ENCODE measurements around the gene RASL10A.
"Not testable (repeated sequence)": the region's sequence is repeated elsewhere in the genome, so short reads cannot be mapped to it uniquely, and the experiment has no call there.

RASL10A gene, protein sequence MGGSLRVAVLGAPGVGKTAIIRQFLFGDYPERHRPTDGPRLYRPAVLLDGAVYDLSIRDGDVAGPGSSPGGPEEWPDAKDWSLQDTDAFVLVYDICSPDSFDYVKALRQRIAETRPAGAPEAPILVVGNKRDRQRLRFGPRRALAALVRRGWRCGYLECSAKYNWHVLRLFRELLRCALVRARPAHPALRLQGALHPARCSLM

DNA sequence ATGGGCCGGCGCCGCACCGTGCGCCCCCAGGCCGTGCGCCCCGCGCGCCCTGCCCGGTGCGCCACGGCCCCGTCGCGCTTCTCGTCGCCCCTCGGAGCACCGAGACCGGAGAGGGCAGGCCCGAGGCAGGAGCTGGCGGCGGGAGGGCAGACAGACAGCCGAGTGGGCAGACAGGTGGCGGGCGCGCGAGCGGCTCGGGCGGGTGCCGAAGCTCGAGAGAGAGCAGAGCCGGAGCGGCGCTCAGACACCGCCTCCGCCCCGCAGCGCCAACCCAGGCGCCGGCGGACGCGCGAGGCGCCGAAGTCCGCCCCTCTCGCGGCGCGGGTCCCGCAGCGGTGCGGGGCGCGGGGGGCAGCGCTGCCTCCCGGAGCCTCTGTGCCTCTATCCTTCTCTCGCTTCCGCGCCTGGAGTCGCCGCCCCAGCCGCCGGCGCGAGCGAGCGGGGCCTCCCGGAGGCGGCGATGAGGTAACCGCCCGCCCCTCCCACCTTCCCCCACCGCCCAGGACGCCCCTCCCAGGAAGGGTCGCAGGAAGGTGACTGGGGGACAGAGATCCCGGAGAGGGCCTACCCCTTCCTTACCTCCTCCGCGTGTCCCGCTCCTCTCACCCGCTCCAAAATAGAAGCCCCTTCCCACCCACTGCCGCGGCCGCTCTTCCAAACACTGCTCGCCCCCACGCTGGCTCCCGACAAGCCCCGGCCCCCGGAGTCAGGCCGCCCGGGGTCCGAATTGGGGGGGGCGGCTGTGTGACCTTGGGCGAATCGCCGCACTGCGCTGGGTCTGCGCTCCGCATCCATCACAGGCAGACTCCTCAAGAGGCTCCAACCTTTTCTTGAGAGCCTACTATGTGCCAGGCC, at the start of gene RASL10A:
RASL10A (minus strand) TSS at position 412 of the 855 bp plus-strand sequence. CDS start 451 bp downstream, outside the sequence.
- DNase-seq: no peak

DNA sequence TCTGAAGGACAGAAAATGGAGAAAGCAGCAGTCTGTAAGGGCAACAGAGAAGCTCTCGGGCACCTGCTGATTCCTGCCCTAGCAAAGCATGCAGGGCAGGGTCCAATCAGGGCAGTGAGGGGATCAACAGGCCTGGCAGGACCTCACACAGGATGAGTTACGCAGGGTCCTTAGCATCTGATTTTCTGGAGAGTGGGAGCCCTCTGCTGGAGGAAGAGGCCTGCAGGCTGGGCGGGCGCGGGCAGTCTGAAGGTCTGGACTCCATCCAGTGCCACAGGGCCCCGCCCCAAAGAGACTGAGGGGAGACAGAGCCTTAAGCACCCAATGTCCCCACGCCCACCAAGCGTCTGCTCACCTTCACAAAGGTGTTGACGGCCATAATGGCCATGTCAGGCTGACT, 44.0 kb upstream of the RASL10A start:
- DNase-seq: no peak

DNA sequence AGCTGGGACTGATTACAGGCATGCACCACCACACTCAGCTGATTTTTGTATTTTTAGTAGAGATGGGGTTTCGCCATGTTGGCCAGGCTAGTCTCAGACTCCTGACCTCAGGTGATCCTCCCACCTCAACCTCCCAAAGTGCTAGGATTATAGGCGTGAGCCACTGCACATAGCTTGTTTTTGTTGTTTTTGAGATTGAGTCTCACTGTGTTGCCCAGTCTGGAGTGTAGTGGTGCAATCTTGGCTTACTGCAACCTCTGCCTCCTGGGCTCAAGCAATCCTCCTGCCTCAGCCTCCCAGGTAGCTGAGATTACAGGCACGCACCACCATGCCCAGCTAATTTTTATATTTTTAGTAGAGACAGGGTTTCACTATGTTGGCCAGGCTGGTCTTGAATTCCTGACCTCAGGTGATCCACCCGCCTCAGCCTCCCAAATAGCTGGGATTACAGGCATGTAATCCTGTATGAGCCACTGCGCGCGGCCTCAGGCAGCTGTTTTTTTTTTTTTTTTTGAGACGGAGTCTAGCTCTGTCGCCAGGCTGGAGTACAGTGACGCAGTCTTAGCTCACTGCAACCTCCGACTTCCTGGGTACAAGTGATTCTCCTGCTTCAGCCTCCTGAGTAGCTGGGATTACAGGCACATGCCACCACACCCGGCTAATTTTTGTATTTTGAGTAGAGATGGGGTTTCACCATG, 41.8 kb upstream of the RASL10A start:
- DNase-seq: not testable (repeated sequence)

DNA sequence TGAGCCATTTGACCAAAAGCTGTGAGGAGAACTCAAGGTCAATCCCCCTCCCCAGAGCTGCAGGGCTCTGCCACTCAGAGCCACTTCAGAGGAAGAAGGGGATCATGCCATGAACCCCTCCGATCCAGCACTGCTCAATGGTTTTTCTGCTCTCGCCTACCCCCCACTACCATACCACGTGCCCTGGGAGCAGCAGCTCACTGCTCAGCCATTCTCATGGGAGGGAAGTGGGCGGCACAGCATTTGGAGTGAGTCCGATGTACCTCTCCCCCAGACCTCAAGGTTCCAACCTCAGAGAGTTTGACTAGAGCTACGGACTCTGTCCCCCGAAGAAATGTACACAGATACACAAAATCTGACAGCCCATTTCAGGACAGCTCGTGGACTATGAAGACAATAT, 38.4 kb upstream of the RASL10A start:
- DNase-seq: no peak

DNA sequence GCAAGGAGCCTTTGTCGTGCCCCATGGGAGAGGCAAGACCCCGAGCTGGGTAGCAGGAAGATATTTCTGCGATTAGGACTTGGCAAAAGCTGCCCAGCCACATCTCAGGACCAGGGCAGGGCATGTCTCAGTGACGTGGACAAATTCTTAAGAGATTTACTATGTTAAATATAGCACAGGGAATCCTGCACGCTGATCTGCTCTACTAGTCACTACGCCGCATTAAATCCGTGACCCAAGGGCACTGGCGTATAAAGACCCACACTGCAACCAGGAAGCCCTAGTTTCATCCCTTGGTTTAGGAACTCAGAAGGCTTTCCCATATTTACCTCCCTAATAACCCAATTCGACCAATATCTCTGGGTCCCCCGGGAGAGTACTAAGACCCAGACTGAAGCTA, 37.8 kb upstream of the RASL10A start:
- no peak for DNase-seq

DNA sequence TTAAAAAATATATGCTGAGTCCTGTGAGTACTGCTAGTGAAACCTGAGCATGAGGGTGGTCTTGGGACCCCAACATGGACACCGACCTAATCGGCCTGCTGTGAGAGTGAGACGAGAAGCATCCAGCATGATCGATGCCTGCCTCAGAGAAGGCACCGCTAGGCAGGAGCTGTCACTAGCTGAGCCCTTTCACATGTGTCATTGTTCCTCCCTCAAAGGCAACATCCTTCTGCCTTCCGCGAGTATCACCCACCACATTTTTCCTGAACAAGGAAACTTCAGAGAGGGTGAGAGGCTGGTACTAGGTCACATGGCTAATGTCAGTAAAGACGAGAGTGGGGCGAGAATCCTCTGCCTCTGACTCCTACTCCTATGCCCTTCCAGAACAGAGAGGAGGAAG, 37.3 kb upstream of the RASL10A start:
- no peak for DNase-seq

DNA sequence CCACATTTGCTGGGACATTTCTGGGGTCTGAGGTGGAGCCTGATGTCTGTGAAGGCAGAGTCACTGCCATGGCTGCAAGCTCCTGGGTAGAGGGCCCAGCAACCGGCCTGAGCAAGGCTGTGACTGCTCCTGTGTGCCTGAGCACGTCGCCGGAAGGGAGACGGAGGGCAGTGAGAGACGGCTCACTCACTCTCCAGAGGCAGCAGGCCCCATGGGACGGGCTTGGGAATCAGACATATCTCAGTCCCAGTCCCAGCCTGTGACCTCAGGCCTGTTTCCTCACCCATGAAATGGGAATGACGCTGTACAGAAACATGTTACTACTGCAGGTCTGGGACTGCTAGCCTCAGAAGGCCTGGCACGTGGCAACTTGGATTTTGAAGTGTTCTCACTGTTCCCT, 36.4 kb upstream of the RASL10A start:
- no peak for DNase-seq

DNA sequence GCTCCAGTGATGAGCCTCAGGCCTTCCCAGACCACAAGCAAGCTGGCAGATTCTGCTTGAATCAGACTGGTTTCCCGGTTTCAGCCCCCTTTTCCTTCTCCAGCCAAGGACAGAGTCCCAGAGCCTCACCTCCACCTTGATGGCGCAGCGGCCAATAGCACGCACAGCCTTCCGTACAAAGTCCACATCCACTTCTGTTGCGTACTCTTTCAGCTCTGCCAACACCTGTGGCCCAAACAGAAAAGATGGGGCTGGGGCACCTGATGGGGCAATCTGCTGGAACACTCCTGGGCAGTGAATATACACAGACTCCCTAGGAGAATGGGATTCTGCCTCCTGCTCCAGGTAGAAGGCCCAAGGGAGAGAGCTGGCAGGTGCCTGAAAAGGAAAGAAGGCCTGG, 35.5 kb upstream of the RASL10A start:
- DNase-seq: no peak

DNA sequence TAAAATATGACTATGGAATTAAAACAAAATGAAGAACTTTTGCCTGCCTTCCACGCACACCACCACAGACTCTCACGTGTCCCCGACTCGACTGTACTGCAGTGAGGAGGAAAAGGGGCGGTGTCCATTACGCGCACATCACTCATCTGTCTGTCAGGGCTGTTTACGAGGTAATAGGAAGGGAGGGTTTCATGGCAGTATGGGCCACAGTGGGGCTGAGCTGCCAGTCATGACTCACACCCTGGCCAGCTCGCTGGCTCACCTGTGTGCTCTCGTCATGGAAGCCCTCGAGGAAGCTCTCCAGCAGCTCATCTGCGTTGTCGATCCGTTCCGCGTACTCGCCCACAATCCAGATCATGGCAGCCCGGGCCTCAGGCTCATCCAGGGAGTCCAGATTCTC, 33.5 kb upstream of the RASL10A start:
- DNase-seq: no peak

DNA sequence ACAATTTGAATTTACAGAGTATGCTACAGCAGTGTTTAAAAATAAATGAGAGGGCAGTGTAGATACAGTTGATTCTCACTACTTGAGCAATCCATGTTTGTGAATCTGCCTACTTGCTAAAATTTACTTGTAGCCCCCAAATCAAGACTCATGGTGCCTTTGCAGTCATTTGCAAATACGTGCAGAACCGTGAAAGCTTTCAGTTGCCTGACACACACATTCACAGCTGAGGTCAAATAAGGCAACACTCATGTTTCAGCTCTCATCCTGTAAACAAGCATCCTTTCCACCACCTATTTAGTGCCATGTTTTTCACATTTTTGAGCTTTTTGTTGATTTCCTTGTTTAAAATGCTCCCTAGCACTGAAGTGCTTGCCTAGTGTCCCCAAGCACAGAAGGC, 32.5 kb upstream of the RASL10A start:
- no peak for DNase-seq

DNA sequence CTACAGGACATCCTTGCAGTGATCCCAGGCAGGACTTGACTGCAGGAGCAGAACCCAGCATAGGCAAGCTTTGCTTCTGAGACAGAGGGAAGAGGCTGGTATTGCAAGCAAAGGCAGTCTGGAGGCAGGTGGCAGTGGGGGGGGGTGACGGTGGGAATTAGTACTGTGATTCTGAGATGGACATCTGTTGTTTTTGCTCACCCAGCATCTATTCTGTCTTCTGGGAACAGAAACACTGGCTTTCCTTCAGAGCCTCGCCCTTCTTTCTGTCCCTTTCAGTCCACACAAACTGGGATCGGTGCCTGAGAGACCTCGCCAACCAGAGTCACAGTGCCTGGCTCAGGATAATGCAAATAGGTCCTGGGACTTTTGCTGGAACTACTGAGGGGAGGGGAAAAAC, 31.2 kb upstream of the RASL10A start:
- DNase-seq: no peak

DNA sequence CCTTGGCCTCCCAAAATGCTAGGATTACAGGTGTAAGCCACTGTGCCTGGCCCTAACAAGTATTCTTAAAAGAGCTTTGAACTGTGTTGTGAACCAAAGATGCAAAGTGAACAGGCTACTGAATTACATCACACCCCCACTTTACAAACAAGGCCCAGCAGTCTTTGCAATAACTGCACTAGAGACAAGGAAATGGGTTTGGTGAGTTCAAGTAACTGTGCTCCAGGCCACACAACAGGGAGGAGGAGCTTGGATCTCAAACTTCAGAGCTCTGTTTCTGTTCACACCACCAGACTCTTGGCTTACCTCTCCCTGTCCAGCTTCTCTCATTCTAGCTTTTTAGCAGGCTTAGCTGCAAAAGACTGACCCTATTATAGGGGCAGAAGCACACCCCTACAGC, 30.4 kb upstream of the RASL10A start:
- DNase-seq: no peak

DNA sequence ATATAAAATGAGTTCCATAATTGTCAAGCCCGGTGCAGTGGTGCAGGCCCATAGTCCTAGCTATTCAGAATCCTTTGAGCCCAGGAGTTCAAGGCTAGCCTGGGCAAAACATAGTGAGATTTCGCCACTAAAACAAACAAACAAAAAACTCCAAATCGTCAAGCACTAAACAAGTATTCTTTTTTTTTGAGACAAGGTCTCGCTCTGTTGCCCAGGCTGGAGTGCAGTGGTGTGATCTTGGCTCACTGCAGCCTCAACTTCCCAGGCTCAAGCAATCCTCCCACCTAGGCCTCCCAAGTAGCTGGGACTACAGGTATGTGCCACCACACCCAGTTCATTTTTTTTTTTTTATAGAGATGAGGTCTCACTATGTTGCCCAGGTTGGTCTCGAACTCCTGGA, 29.4 kb upstream of the RASL10A start:
- DNase-seq: not testable (repeated sequence)

DNA sequence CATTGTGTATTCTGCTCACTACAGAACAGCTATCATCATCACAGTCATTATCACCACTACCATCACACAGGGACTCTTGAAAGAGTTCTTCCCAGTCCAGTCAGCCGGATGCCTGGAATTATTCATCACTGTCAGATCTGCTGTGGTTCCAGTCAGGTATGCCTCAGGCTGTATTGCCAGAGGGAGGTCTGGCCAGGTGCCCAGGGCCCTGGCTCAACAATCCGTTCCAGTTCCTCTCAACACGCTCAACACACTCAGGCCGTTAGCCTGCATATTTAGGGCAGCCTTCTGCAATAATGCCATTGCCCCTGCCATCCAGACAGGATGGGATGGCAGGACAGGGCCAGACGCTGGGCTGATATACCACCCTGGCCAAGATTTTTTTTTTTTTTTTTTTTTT, 28.6 kb upstream of the RASL10A start:
- no peak for DNase-seq

DNA sequence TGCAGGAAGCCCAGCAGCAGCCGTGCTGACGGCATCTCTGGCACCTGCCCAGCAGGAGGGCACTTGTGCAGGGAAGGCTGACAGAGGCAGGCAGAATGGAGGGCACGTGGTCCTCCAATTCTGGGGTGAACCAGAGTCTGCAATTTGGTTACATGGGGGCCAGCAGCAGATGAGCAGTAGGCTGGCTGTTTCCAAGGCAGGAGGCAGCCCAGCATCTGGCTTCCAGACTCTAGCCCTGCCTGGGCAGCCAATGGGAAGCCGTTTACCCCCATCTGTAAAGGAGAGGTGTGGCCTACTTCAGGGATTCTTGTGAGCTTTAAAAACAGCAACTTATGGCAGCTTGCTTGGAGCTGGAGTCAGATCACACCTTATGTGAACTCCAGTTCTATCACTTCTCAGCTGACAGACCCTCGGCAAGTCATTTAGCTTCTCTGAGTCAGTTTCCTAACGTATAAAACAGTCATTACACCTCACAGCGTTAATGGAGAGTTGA, 27.9 kb upstream of the RASL10A start:
- DNase-seq: no peak

DNA sequence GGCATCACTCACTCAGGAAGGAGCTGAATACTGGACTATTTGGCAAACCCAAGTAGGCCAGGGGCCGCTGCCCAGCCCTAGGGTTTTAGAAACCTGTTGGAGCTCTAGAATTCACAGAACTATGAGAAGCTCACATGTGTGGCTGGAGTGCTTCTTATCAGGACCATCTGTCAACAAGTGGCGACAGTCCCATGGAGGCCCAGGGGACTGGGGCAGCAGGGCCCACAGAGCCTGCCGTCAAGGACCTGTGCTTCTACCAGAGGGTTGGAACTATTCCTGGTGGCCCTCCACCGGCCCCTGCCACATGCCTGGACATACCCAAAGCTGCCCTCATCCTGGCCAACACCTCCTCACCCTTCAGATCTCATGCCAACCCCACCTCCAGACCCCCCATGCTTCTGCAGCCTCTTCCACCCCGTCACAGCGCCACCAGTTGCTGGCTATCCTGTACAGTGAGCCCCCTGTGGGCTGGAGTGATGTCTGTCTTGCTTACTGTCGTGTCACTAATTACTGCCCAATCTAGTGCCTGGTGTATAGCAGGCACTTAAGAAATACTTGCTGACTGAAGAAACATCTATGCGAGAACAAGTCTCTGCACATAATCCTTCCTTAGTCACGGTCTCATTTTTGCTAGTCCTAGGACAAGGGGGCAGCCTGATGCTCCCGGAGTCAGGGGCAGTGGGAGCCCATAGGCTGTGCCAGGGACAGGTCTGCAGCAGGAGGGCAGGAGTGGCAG, 27.2 kb upstream of the RASL10A start:
- no peak for DNase-seq

DNA sequence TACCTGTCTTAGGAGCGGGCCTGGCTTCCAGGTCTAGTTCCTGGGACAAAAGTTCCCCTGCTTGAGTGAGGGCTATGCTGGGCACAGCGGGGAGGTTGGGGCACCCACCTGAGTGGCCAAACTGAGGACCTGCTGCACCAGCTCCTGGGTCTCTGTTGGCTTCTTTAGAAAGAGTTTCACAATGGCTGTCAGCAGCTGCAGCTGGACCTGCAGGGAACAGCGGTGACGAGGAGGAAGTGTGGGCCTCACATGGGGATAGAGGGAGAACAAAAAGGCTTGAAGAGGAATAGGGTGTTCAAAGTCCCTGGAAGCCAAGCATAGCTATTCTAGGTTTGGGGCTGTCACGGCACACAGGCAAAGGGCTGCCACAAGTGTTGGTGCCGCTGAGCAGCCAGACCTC, 26.7 kb upstream of the RASL10A start:
- DNase-seq: no peak

DNA sequence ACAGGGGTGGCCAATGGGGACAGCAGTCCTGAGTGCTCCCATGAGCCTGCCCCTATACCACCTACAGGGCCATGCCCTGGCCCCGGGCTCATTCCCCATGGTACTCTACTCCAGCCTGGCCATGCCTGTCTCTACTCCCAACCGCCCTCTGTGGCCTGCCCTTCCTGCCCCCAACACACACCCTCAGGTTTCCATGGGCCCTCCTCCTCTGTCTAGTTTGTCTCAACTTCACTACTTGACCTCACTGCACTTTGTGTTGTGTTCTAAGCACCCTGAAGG, 26.3 kb upstream of the RASL10A start:
- DNase-seq: no peak

DNA sequence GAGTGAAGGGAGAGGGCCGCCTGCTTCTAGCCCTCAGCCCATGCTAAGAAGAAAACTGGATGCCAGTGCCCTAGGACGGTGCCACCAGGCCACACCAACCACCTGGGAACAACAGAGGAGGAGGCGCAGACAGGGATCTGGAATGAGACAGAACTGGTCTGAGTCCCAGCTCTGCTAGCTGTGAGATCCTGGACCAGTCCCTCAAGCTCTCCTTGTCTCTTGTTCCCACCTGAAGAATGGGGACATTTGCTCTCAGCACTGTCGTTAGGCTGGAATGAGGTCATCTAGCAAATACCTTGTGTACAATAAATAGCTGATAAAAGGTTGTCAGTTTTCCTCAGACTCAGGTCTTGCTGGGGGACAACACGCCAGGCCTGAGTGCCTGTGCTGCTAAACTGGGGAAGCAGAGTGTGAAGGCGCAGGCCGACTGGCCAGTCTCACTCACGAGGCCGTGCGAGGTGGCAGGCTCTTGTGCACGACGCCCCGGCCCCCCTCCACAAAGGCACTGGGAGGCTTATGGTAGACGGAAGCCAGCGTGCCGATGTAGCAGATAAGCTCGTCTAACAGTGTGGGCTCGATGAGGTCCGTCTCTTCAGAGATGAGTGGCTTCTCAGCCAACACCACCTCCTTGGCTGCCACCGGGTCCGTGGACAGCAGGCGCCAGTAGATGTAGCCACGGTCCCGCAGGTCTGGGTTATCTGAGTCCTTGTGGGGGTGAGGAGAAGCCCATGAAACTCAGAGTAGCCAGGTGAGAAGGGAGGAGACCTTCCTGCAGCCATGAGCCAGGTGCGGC, 25.8 kb upstream of the RASL10A start:
- DNase-seq: no peak

DNA sequence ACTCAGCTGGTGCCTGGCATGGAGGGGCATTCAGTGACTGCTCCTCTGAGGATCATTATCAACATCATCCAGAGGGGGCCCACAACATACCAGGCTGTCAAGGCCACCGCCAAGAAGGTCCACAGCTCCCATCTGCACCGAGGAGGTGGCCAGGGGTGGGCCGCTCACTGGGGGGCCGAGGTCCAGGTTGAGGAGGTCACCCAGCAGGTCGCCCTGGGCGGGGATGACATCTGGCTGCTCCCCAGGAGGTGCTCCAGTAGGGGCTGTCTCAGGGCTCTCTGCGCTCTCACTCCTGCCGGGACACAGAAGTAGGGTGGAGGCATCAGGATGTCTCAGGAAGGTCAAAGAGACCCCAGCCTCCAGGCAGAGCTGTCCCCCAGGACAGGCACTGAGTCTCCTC, 25.1 kb upstream of the RASL10A start:
- DNase-seq: no peak

DNA sequence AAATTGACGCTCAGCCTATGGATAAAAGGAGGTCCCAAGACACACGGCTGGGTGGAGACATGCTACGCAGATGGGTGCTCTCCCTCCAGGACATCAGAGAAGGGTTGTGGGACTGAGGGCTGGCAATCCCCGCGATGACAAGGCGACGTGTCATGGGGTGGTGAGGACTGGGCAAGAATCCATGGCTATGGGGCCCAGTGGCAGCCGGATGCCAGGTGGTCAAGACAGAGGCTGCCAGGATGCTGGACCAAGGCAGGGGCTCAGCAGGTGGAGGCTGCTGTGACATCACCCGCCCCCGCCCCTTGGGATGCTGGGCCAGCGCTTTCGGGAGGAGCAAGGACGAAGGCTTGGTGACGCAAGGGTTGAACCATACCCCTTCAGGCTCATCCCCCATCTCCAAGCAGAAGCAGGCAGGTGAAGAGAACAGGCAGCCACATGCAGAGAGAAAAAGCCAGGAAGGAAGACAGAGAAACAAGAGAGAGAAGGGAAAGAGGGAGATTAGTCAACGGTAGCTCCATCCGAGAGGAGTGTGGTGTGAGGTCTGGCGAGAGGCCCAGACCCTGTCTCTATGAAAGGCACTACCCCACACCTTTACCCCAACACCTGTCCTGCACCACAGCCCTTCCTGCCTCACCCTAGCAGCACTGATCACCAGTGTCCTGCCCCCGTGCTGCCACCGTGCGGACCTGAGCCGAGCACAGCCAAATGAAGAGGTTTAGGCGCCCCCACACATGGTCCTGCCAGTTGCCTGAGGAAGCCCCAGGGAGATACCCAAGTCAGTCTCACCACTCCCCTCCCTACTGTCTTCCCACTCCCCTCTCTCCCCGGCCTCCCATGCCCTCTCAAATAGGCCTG, 24.1 kb upstream of the RASL10A start:
- DNase-seq: no peak

DNA sequence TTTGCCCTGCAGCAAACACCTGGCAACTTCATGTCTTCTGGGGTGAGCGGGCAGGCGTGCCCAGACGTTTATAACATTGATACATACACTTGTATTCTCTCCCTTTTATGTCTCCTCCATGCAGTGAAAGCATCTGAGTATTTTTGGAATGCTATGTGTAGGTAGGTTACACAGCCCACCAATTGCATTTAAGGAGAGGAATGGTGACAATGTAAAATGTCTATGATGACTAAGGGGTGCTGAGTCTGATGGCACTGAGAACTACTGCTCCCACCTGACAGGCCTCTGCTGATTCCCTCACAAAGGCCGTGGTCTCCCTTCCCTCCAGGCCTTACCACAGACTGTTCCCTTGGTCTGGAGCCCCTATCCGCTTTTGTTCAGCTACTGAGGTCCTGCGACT, 22.9 kb upstream of the RASL10A start:
- no peak for DNase-seq
